C4-2B (cell line): ENCODE results near the gene GAPDH.
"Not testable (repeated sequence)": the region's sequence is repeated elsewhere in the genome, so short reads cannot be mapped to it uniquely, and the experiment has no call there.

ENCODE experiments used
- H3K27ac ChIP-seq: fragments of 450-650 bp; 2 replicates; pipeline ENCODE4 v1.5.1; 2017
- ZFX ChIP-seq: fragments of 450-650 bp; IDR thresholded peaks from 2 replicates; pipeline ENCODE4 v1.6.1; 2017
- TF ChIP-seq, protein P1 (sequence below): fragments of 450-650 bp; conservative IDR thresholded peaks from 2 replicates; pipeline ENCODE4 v1.5.1; 2017; ENCODE audit warnings: mild to moderate bottlenecking

The GAPDH gene

DNA sequence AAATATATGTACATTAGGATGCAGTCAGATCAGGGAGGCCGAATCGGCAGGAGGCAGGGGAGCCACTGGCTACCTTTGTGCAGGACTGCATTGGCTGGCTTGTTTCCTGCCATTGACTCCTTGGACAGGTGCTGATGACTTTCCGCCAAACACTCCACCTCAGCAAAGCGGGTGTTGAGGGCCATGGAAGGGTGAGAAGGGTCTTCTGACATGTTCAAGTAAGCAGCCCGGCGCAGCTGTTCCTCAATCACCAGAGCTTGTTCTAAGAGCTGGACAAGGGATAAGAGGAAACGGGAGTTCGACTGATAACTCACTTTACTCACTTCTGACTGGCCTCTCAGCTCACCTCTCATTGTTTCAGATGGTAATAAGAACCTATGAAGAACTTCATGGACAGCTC is 38.7 kb downstream of the GAPDH start:
- no peak overlapping the region for H3K27ac ChIP-seq
- TF ChIP-seq ZFX = no peak
- TF ChIP-seq, protein P1, sequence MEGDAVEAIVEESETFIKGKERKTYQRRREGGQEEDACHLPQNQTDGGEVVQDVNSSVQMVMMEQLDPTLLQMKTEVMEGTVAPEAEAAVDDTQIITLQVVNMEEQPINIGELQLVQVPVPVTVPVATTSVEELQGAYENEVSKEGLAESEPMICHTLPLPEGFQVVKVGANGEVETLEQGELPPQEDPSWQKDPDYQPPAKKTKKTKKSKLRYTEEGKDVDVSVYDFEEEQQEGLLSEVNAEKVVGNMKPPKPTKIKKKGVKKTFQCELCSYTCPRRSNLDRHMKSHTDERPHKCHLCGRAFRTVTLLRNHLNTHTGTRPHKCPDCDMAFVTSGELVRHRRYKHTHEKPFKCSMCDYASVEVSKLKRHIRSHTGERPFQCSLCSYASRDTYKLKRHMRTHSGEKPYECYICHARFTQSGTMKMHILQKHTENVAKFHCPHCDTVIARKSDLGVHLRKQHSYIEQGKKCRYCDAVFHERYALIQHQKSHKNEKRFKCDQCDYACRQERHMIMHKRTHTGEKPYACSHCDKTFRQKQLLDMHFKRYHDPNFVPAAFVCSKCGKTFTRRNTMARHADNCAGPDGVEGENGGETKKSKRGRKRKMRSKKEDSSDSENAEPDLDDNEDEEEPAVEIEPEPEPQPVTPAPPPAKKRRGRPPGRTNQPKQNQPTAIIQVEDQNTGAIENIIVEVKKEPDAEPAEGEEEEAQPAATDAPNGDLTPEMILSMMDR = no peak

DNA sequence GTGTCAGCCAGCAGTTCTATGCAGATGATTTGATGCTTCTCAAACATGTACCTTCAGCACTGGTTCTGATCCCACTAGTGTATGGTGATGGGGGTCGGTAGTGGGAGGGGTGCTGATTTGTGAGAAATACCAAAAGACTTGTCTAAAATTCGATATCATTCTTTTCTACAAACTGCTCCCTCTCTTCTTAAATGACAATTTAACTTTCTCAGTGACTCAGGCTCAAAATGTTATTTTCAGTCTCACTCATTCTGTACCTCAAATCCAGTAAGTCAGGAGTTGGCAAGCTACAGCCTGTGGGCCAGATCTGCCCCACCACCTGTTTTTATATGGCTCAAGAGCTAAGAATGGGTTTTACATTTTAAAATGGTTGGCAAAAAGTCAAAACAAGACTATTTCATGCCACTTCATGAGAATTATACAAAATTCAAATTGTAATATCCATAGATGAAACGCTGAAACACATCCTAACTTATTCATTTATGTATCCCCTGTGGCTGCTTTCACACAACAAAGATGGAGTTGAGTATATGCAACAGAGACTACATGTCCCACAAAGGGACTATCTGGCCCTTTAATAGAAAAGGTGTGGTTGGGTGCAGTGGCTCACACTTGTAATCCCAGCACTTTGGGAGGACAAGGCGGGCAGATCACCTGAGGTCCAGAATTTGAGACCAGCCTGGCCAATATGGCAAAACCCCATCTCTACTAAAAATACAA is 40.4 kb downstream of the GAPDH start:
- H3K27ac ChIP-seq = no peak overlapping the region
- no peak for TF ChIP-seq ZFX
- TF ChIP-seq, protein P1 = no peak

DNA sequence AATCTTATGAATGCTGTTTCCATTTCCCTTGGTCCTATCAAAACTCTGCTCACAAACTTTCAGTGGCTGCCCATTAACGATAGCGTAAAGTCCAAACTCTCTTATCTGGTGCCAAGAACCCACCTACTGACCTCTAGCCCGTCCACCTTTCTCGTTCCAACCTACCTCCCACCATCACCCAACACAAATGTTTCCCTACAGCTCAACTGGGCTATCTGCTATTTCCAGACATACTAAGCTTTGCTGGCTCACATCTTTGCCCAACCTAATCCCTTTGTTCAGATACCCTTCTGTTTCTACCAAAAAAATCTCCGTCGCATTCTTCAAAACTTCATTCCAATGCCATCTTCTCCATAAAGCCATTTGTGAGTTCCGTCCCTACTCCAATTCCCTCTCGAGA is 41.3 kb downstream of the GAPDH start:
- no peak for TF ChIP-seq ZFX
- TF ChIP-seq, protein P1 = no peak
- H3K27ac ChIP-seq = no peak overlapping the region

DNA sequence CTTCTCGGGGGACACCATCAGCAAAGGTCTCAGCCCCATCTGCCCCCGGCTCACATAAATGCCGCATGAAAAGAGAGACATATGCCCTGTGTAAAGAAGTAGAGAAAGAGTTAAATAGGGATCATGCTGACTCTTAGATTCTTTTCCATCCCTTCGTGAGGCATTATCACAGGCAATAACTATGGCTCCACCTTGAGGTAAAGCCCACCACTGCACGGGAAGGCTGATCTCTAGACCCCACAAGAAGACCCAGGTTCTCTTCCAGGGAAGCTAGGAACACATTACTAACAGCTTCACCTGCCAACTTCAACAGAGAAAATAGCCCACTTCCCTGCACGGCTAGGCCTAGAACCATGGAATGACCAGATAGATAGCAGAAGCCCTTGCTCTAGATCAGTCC is 47.9 kb downstream of the GAPDH start:
- TF ChIP-seq, protein P1 = no peak; the same call in 1 of the 2 replicates
- TF ChIP-seq ZFX = no peak
- H3K27ac ChIP-seq = no peak overlapping the region

DNA sequence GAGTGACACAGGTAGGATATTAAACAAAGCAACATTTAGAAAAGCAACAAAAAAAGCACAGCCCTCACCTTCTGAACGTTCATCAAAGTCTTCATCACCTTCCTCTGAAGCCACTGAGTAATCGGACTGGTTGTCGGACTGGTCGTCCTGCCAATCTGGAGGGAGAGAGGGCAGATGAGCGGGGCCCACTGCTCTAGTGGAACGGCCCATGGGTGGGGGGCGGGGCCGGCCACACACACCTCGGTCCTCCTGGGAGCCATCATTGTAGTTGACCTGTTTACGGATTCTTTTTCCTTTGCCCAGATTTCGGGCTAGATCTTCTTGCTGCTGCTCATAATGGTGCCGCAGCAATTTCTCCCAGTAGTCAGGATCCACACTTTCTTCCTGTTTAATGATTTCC is 48.6 kb downstream of the GAPDH start:
- TF ChIP-seq, protein P1 = no peak
- TF ChIP-seq ZFX = no peak
- H3K27ac ChIP-seq = no peak overlapping the region

DNA sequence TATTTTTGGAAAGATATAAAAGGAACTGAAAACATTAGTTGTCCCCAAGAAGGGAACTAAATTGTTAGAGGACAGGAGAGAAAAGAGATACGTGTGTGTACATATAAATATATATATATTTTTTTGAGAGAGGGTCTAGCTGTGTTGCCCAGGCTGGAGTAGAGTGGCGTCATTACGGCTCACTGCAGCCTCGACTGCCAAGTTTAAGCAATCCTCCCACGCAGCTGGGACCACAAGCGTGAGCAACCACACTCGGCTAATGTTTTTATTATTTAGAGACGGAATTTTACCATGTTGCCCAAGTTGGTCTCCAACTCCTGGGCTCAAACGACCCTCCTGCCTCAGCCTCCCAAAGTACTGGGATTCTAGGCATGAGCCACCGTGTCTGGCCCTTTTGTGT is 50.0 kb downstream of the GAPDH start:
- TF ChIP-seq ZFX = no peak
- TF ChIP-seq, protein P1 = no peak

DNA sequence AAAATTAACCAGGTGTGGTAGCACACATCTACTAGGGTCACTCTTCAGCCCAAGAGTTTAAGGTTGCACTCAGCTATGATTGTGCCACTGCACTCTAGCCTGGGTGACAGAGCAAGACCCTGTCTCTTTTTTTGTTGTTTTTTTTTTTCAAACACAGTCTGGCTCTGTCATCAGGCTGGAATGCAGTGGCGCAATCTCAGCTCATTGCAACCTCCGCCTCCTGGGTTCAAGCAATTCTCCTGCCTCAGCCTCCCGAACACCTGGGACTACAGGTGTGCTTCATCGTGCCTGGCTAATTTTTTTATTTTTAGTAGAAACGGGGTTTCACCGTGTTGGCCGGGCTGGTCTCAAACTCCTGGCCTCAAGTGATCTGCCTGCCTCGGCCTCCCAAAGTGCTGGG is 52.3 kb downstream of the GAPDH start:
- not testable (repeated sequence) for H3K27ac ChIP-seq

More for the DNA sequence above, 50.0 kb downstream of the GAPDH start:
- no peak overlapping the region for H3K27ac ChIP-seq
